ENCODE data around the gene GPATCH8.
"Not testable (repeated sequence)": the region's sequence is repeated elsewhere in the genome, so short reads cannot be mapped to it uniquely, and the experiment has no call there.

The GPATCH8 gene

GRCh38 chr17:44523672-44523972 lies 20.4 kb upstream of the GPATCH8 start:
- DNase-seq (ENCODE audit: low read depth) = no peak
- H3K4me3 ChIP-seq (ENCODE audit: low read depth, low read length) = no peak overlapping the region
- TF ChIP-seq, protein P1, sequence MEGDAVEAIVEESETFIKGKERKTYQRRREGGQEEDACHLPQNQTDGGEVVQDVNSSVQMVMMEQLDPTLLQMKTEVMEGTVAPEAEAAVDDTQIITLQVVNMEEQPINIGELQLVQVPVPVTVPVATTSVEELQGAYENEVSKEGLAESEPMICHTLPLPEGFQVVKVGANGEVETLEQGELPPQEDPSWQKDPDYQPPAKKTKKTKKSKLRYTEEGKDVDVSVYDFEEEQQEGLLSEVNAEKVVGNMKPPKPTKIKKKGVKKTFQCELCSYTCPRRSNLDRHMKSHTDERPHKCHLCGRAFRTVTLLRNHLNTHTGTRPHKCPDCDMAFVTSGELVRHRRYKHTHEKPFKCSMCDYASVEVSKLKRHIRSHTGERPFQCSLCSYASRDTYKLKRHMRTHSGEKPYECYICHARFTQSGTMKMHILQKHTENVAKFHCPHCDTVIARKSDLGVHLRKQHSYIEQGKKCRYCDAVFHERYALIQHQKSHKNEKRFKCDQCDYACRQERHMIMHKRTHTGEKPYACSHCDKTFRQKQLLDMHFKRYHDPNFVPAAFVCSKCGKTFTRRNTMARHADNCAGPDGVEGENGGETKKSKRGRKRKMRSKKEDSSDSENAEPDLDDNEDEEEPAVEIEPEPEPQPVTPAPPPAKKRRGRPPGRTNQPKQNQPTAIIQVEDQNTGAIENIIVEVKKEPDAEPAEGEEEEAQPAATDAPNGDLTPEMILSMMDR (conservative IDR thresholded peaks at IDR 0.05; ENCODE audit: low read depth, low read length) = no peak

- H3K4me3 ChIP-seq (ENCODE audit: low read depth, low read length) = no peak overlapping the region
- DNase-seq (ENCODE audit: low read depth) = peak; percentile 80
- TF ChIP-seq, protein P1 (conservative IDR thresholded peaks at IDR 0.05; ENCODE audit: low read depth, low read length) = peak; percentile 91
Measured at GRCh38 chr17:44522883-44523671, 19.9 kb upstream of the GPATCH8 start.

- no peak overlapping the region for H3K4me3 ChIP-seq (ENCODE audit: low read depth, low read length)
- TF ChIP-seq, protein P1 (conservative IDR thresholded peaks at IDR 0.05; ENCODE audit: low read depth, low read length) = no peak
- peak; percentile 74 for DNase-seq (ENCODE audit: low read depth)
Measured at GRCh38 chr17:44518032-44518431, 14.8 kb upstream of the GPATCH8 start.

GRCh38 chr17:44511241-44512134 lies 8.3 kb upstream of the GPATCH8 start:
- H3K4me3 ChIP-seq (ENCODE audit: low read depth, low read length) = peak overlapping the region; percentile 33
- DNase-seq (ENCODE audit: low read depth) = peak; percentile 76
- TF ChIP-seq, protein P1 (conservative IDR thresholded peaks at IDR 0.05; ENCODE audit: low read depth, low read length) = peak; percentile 36

GRCh38 chr17:44506939-44507604 lies 3.9 kb upstream of the GPATCH8 start:
- DNase-seq (ENCODE audit: low read depth); H3K4me3 ChIP-seq (ENCODE audit: low read depth, low read length): not testable (repeated sequence)

- peak overlapping the region; percentile 94 for H3K4me3 ChIP-seq (ENCODE audit: low read depth, low read length)
- TF ChIP-seq, protein P1 (conservative IDR thresholded peaks at IDR 0.05; ENCODE audit: low read depth, low read length) = no peak
- peak; percentile 31 for DNase-seq (ENCODE audit: low read depth)
Measured at GRCh38 chr17:44502598-44503146, 534 bp downstream of the GPATCH8 start.

DNA sequence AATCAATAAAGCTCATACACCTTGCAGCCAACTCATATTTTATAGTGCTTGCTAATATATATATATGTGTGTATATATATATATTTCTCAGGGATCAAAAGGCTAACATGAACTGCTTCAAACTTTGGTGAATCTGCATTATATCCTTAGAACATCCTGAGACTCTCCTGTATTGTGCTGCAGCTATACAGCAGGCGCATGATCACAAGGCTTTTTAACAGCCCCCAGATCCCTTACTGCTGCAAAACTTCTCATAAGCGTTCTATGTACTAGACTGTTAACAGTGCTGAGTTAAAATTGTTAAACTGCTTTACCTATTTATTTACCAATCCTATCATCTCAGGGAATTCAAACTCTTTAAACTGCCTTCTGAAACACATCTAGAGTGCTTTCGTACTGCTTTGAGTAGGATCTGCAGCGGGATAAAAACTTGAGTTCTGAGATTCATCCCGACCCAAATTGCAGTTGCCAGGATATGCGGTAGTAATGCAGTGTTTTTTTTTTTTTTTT lies 1.3 kb downstream of the GPATCH8 start:
- H3K4me3 ChIP-seq (ENCODE audit: low read depth, low read length) = peak overlapping the region; percentile 94
- peak; percentile 40 for DNase-seq (ENCODE audit: low read depth)
- TF ChIP-seq, protein P1 (conservative IDR thresholded peaks at IDR 0.05; ENCODE audit: low read depth, low read length) = no peak

Data from choroid plexus epithelial cell (primary cell).